Fibroblast of skin of left quadriceps (primary cell): ENCODE results near the gene LENG9.

Source experiments
- DNase-seq, 2 experiments: peaks; one replicate each; pipeline ENCODE4 v3.0.0-alpha.2; 2013; ENCODE audit warnings: low read depth in 2 of 2

The LENG9 gene

GRCh38 chr19:54439174-54439851, 24.3 kb downstream of the LENG9 start:
- no peak for DNase-seq

- no peak for DNase-seq
Measured at GRCh38 chr19:54436628-54437252, 26.8 kb downstream of the LENG9 start.

GRCh38 chr19:54436031-54436523, 27.5 kb downstream of the LENG9 start:
- DNase-seq, result no peak

GRCh38 chr19:54435551-54436016, 28.0 kb downstream of the LENG9 start:
- no peak for DNase-seq

- DNase-seq, result no peak
Measured at GRCh38 chr19:54434873-54435214, 28.7 kb downstream of the LENG9 start.

GRCh38 chr19:54434112-54434872, 29.3 kb downstream of the LENG9 start:
- no peak for DNase-seq

- DNase-seq, result no peak
Measured at GRCh38 chr19:54433697-54434096, 29.9 kb downstream of the LENG9 start.

- DNase-seq, result no peak
Measured at GRCh38 chr19:54432144-54432738, 31.3 kb downstream of the LENG9 start.

- no peak for DNase-seq
Measured at GRCh38 chr19:54431255-54431838, 32.2 kb downstream of the LENG9 start.

GRCh38 chr19:54430306-54431254, 33.0 kb downstream of the LENG9 start:
- DNase-seq, result no peak

- no peak for DNase-seq
Measured at GRCh38 chr19:54429545-54430227, 33.9 kb downstream of the LENG9 start.

GRCh38 chr19:54429176-54429495, 34.4 kb downstream of the LENG9 start:
- no peak for DNase-seq

GRCh38 chr19:54428323-54429175, 35.0 kb downstream of the LENG9 start:
- no peak for DNase-seq

- no peak for DNase-seq
Measured at GRCh38 chr19:54427586-54427985, 36.0 kb downstream of the LENG9 start.

GRCh38 chr19:54426291-54426931, 37.2 kb downstream of the LENG9 start:
- no peak for DNase-seq

- no peak for DNase-seq
Measured at GRCh38 chr19:54425382-54425723, 38.2 kb downstream of the LENG9 start.

GRCh38 chr19:54424660-54425381, 38.8 kb downstream of the LENG9 start:
- no peak for DNase-seq

- no peak for DNase-seq
Measured at GRCh38 chr19:54424201-54424600, 39.4 kb downstream of the LENG9 start.
